OCI-LY3 (cell line): ENCODE measurements around the gene PDZK1.
"Not testable (repeated sequence)": the region's sequence is repeated elsewhere in the genome, so short reads cannot be mapped to it uniquely, and the experiment has no call there.

Experiments
- H2AFZ ChIP-seq: fragments of 200-600, 300-600 bp; shearing (Covaris generic); 2 replicates; pipeline ENCODE4 v1.6.0; 2014; ENCODE audit warnings: antibody characterized with exemption, low read depth, low read length
- H3K27ac ChIP-seq: fragments of 200-600, 300-600 bp; sonication (generic); 2 replicates; pipeline ENCODE4 v1.5.1; 2014; ENCODE audit warnings: mild to moderate bottlenecking, low read length, moderate library complexity, mixed read lengths
- H3K27me3 ChIP-seq: fragments of 200-600, 300-600 bp; sonication (generic); 2 replicates; pipeline ENCODE4 v1.6.1; 2014; ENCODE audit warnings: low read depth, low read length, mixed read lengths
- H3K36me3 ChIP-seq: fragments of 200-600, 300-600 bp; sonication (generic); replicated peaks from 2 replicates; pipeline ENCODE3; 2014; ENCODE audit warnings: low read depth, low read length, mixed read lengths
- H3K4me1 ChIP-seq: fragments of 300-600, 200-600 bp; sonication (generic); 2 replicates; pipeline ENCODE4 v1.6.1; 2014; ENCODE audit warnings: low read length, mixed read lengths
- H3K4me2 ChIP-seq: fragments of 200-600, 300-600 bp; sonication (generic); 2 replicates; pipeline ENCODE4 v1.6.1; 2014; ENCODE audit warnings: low read length, mixed read lengths
- H3K4me3 ChIP-seq: fragments of 300-600, 200-600 bp; sonication (generic); 2 replicates; pipeline ENCODE4 v1.5.1; 2014; ENCODE audit warnings: antibody characterized with exemption, mild to moderate bottlenecking, low read length, moderate library complexity
- H3K79me2 ChIP-seq: fragments of 300-600, 200-600 bp; shearing (Covaris generic); 2 replicates; pipeline ENCODE4 v1.6.1; 2014; ENCODE audit warnings: mild to moderate bottlenecking, low read length, mixed read lengths
- H3K9ac ChIP-seq: fragments of 300-600, 200-600 bp; shearing (Covaris generic); 2 replicates; pipeline ENCODE4 v1.6.0; 2014; ENCODE audit warnings: mild to moderate bottlenecking, low read length, moderate library complexity
- H3K9me3 ChIP-seq: fragments of 200-600, 300-600 bp; shearing (Covaris generic); 2 replicates; pipeline ENCODE4 v1.6.1; 2014; ENCODE audit warnings: low read length, mixed read lengths; ENCODE audit not compliant: insufficient read depth
- H4K20me1 ChIP-seq: fragments of 200-600, 300-600 bp; sonication (generic); 2 replicates; pipeline ENCODE4 v1.6.1; 2016; ENCODE audit warnings: low read length, mixed read lengths; ENCODE audit not compliant: insufficient read depth

Gene PDZK1

GRCh38 chr1:145641886-145642285 lies 65.3 kb downstream of the PDZK1 start:
- not testable (repeated sequence) for H3K4me3 ChIP-seq, H3K79me2 ChIP-seq, H3K27ac ChIP-seq, H3K4me2 ChIP-seq, H3K4me1 ChIP-seq, H3K36me3 ChIP-seq, H3K27me3 ChIP-seq, H3K9ac ChIP-seq, H3K9me3 ChIP-seq, H2AFZ ChIP-seq, H4K20me1 ChIP-seq

GRCh38 chr1:145636237-145636636 lies 70.9 kb downstream of the PDZK1 start:
- not testable (repeated sequence) for H3K36me3 ChIP-seq, H4K20me1 ChIP-seq, H3K4me3 ChIP-seq, H3K4me2 ChIP-seq, H2AFZ ChIP-seq, H3K79me2 ChIP-seq, H3K27ac ChIP-seq, H3K9me3 ChIP-seq, H3K9ac ChIP-seq, H3K27me3 ChIP-seq, H3K4me1 ChIP-seq

- H2AFZ ChIP-seq, H3K79me2 ChIP-seq, H3K9ac ChIP-seq: not testable (repeated sequence)
Measured at GRCh38 chr1:145622177-145622576, 85.0 kb downstream of the PDZK1 start.

More at GRCh38 chr1:145622177-145622576, 85.0 kb downstream of the PDZK1 start:
- H3K36me3 ChIP-seq, H3K9me3 ChIP-seq, H3K27ac ChIP-seq, H3K4me1 ChIP-seq, H3K4me3 ChIP-seq, H3K4me2 ChIP-seq, H3K27me3 ChIP-seq, H4K20me1 ChIP-seq: not testable (repeated sequence)
